ENCODE measurements around the gene EIF3L.

DNA sequence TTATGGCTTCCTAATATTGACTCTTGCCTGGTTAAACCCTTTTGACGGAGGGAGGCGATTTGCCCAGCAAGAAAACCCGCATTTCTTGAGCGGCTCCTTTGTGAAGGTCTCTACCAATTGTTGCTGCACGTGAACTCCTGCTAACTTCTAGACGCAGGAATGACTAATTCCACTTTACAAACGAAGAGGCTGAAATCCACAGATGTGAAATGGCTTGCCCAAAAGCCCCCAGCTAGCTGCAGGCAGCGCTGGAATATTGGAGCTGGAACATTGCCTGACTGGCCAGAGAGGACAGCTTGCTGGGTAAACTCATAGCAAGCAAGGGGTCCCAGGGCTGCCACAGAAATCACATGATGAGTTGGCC, 40.9 kb upstream of the EIF3L start:
- no peak for TF ChIP-seq SUZ12 (IDR thresholded peaks at IDR 0.05; ENCODE audit: extremely low read depth, insufficient read depth, insufficient read length)
- TF ChIP-seq YY1 (IDR thresholded peaks at IDR 0.05; ENCODE audit: insufficient read depth, insufficient read length): no peak
- no peak for TF ChIP-seq ZNF274 (IDR thresholded peaks at IDR 0.05; ENCODE audit: low read depth, low read length)

Measured in NT2/D1 (cell line).